HepG2 (cell line): ENCODE data around the gene SMIM9. TPM values are rescaled to one million over a fixed set of nuclear protein-coding genes. Genes with fewer than 3 reads are reported as not detected.
A peak's percentile ranks its signal among the peaks of the same experiment; 100 is the strongest.

Experiments used
- ETV5 ChIP-seq: IDR thresholded peaks from 2 replicates; pipeline ENCODE4 v1.6.1; 2018; ENCODE audit warnings: missing biosample characterization, missing genetic modification reagents, inconsistent platforms, borderline replicate concordance
- PITX1 ChIP-seq: sonication (generic); formaldehyde crosslinking; IDR thresholded peaks from 2 replicates; pipeline ENCODE4 v1.5.1; 2020; ENCODE audit warnings: mild to moderate bottlenecking, missing genetic modification reagents
- REPIN1 ChIP-seq: sonication (generic); formaldehyde crosslinking; IDR thresholded peaks from 2 replicates; pipeline ENCODE4 v1.8.0; 2022; ENCODE audit warnings: missing genetic modification reagents, low read depth, mild to moderate bottlenecking, borderline replicate concordance
- SMARCE1 ChIP-seq: fragments of 450-650 bp; IDR thresholded peaks from 2 replicates; pipeline ENCODE4 v1.6.1; 2017; ENCODE audit warnings: borderline replicate concordance
- SYNCRIP ChIP-seq: fragments of 200-400 bp; formaldehyde crosslinking; IDR thresholded peaks from 2 replicates; pipeline ENCODE4 v1.6.1; 2018; ENCODE audit warnings: mild to moderate bottlenecking, low read depth, low read length; ENCODE audit not compliant: insufficient read depth
- ZBTB38 ChIP-seq: sonication (generic); formaldehyde crosslinking; IDR thresholded peaks from 2 replicates; pipeline ENCODE4 v1.5.1; 2020; ENCODE audit warnings: mild to moderate bottlenecking, missing genetic modification reagents
- ZNF232 ChIP-seq: sonication (generic); formaldehyde crosslinking; IDR thresholded peaks from 2 replicates; pipeline ENCODE4 v1.4.0; 2020; ENCODE audit warnings: missing genetic modification reagents, borderline replicate concordance
- ZNF709 ChIP-seq: sonication (generic); formaldehyde crosslinking; IDR thresholded peaks from 2 replicates; pipeline ENCODE4 v1.5.0; 2020; ENCODE audit warnings: mild to moderate bottlenecking, missing genetic modification reagents
- polyA plus RNA-seq, 8 experiments: library from polyadenylated mRNA; depleted of rRNA in 3 of 8; stranded (reverse) in 7 of 8; unstranded in 1 of 8; fragments of >200 nt; fragmentation: Illumina TruSeq in 4 of 8; extraction: Trizol in 4 of 8; gene quantifications; 2 replicates each; pipeline versions ENCODE4 v1.2.1 to v1.2.3, GENCODE V29; 2011 to 2016; ENCODE audit warnings: low read depth in 4 of 8, missing spikeins in 1 of 8, mixed read lengths in 1 of 8; ENCODE audit not compliant: insufficient read depth in 1 of 8
- total RNA-seq, 5 experiments: library from RNA; depleted of rRNA; stranded (reverse); fragments of >200 nt; fragmentation: Illumina TruSeq; extraction: Trizol; gene quantifications; 2 replicates each; pipeline ENCODE4 v1.2.3, GENCODE V29; 2016; ENCODE audit warnings: low read depth in 1 of 5
- TF ChIP-seq, protein P1 (sequence below): fragments of 450-650 bp; IDR thresholded peaks from 2 replicates; pipeline ENCODE4 v1.6.1; 2016
- TF ChIP-seq, protein P2 (sequence below): sonication (generic); formaldehyde crosslinking; IDR thresholded peaks from 2 replicates; pipeline ENCODE4 v1.4.0; 2020; ENCODE audit warnings: missing genetic modification reagents
- TF ChIP-seq, protein P3 (sequence below): sonication (generic); formaldehyde crosslinking; IDR thresholded peaks from 2 replicates; pipeline ENCODE4; 2020; ENCODE audit warnings: missing genetic modification reagents, mild to moderate bottlenecking, borderline replicate concordance
- TF ChIP-seq, protein P4 (sequence below): sonication (generic); formaldehyde crosslinking; conservative IDR thresholded peaks from 2 replicates; pipeline ENCODE4 v1.4.0; 2020; ENCODE audit warnings: mild to moderate bottlenecking, missing genetic modification reagents, moderate library complexity
- TF ChIP-seq, protein P5 (sequence below): sonication (generic); formaldehyde crosslinking; IDR thresholded peaks from 2 replicates; pipeline ENCODE4 v1.5.0; 2020; ENCODE audit warnings: mild to moderate bottlenecking, missing genetic modification reagents, borderline replicate concordance

Gene SMIM9
- total and polyA plus RNA-seq, 2 of the 13 experiments (the other 11 are each of a cell fraction or from before 2014, with no cell fraction given): not detected

DNA sequence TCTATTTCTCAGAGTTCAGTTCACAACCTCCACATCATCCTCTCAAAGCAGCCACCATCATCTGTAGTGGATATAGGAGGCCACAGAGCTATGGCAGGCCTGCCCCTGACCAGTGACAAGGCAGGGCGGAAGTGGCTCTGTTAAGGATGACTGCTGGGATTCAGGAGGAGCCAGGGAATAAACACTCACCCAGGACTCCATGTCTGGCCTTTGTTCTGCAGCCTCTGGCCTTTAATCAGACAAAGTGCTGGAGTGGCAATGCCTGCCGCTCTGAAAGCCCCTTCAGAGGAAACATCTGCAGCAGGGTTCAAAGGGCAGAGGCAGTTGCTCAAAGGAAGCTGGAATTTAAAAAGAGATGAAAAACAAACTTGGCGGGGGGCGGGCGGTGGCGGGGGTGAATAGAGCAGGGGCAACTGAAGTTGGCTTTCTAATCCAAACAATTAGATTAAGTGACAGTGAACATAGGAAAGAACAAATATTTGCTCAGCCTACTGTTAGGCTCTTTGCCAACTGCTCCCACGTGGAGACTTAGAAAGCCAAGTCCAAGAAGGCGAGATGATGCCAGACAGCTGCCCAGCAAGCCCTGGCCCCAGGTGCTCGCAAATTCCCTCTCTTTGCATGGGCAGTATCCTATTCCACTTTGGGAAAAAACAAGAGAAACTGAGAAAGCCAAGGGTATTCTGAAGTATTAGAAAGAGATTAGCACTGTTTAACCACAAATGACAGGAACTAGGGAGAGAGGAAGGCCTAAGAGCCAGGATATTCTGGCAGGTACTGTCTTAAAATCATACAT, 34.7 kb downstream of the SMIM9 start (continued):
- TF ChIP-seq, protein P1, sequence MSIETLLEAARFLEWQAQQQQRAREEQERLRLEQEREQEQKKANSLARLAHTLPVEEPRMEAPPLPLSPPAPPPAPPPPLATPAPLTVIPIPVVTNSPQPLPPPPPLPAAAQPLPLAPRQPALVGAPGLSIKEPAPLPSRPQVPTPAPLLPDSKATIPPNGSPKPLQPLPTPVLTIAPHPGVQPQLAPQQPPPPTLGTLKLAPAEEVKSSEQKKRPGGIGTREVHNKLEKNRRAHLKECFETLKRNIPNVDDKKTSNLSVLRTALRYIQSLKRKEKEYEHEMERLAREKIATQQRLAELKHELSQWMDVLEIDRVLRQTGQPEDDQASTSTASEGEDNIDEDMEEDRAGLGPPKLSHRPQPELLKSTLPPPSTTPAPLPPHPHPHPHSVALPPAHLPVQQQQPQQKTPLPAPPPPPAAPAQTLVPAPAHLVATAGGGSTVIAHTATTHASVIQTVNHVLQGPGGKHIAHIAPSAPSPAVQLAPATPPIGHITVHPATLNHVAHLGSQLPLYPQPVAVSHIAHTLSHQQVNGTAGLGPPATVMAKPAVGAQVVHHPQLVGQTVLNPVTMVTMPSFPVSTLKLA: no peak; the same call in 1 of the 2 replicates
- peak; percentile 52; the same call in 1 of the 2 replicates for TF ChIP-seq ETV5 (CRISPR knock-in tag)
- TF ChIP-seq, protein P2, sequence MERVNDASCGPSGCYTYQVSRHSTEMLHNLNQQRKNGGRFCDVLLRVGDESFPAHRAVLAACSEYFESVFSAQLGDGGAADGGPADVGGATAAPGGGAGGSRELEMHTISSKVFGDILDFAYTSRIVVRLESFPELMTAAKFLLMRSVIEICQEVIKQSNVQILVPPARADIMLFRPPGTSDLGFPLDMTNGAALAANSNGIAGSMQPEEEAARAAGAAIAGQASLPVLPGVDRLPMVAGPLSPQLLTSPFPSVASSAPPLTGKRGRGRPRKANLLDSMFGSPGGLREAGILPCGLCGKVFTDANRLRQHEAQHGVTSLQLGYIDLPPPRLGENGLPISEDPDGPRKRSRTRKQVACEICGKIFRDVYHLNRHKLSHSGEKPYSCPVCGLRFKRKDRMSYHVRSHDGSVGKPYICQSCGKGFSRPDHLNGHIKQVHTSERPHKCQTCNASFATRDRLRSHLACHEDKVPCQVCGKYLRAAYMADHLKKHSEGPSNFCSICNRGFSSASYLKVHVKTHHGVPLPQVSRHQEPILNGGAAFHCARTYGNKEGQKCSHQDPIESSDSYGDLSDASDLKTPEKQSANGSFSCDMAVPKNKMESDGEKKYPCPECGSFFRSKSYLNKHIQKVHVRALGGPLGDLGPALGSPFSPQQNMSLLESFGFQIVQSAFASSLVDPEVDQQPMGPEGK (CRISPR knock-in tag): peak; percentile 86
- TF ChIP-seq, protein P3, sequence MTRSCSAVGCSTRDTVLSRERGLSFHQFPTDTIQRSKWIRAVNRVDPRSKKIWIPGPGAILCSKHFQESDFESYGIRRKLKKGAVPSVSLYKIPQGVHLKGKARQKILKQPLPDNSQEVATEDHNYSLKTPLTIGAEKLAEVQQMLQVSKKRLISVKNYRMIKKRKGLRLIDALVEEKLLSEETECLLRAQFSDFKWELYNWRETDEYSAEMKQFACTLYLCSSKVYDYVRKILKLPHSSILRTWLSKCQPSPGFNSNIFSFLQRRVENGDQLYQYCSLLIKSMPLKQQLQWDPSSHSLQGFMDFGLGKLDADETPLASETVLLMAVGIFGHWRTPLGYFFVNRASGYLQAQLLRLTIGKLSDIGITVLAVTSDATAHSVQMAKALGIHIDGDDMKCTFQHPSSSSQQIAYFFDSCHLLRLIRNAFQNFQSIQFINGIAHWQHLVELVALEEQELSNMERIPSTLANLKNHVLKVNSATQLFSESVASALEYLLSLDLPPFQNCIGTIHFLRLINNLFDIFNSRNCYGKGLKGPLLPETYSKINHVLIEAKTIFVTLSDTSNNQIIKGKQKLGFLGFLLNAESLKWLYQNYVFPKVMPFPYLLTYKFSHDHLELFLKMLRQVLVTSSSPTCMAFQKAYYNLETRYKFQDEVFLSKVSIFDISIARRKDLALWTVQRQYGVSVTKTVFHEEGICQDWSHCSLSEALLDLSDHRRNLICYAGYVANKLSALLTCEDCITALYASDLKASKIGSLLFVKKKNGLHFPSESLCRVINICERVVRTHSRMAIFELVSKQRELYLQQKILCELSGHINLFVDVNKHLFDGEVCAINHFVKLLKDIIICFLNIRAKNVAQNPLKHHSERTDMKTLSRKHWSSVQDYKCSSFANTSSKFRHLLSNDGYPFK (CRISPR knock-in tag): no peak
- TF ChIP-seq ZNF709 (CRISPR knock-in tag): no peak
- no peak for TF ChIP-seq SMARCE1
- TF ChIP-seq SYNCRIP: no peak
- TF ChIP-seq, protein P4, sequence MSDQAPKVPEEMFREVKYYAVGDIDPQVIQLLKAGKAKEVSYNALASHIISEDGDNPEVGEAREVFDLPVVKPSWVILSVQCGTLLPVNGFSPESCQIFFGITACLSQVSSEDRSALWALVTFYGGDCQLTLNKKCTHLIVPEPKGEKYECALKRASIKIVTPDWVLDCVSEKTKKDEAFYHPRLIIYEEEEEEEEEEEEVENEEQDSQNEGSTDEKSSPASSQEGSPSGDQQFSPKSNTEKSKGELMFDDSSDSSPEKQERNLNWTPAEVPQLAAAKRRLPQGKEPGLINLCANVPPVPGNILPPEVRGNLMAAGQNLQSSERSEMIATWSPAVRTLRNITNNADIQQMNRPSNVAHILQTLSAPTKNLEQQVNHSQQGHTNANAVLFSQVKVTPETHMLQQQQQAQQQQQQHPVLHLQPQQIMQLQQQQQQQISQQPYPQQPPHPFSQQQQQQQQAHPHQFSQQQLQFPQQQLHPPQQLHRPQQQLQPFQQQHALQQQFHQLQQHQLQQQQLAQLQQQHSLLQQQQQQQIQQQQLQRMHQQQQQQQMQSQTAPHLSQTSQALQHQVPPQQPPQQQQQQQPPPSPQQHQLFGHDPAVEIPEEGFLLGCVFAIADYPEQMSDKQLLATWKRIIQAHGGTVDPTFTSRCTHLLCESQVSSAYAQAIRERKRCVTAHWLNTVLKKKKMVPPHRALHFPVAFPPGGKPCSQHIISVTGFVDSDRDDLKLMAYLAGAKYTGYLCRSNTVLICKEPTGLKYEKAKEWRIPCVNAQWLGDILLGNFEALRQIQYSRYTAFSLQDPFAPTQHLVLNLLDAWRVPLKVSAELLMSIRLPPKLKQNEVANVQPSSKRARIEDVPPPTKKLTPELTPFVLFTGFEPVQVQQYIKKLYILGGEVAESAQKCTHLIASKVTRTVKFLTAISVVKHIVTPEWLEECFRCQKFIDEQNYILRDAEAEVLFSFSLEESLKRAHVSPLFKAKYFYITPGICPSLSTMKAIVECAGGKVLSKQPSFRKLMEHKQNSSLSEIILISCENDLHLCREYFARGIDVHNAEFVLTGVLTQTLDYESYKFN (CRISPR knock-in tag): peak; percentile 88
- no peak for TF ChIP-seq ZBTB38 (CRISPR knock-in tag)
- TF ChIP-seq PITX1 (CRISPR knock-in tag): peak; percentile 86
- no peak for TF ChIP-seq ZNF232 (CRISPR knock-in tag)
- no peak for TF ChIP-seq REPIN1
- TF ChIP-seq, protein P5, sequence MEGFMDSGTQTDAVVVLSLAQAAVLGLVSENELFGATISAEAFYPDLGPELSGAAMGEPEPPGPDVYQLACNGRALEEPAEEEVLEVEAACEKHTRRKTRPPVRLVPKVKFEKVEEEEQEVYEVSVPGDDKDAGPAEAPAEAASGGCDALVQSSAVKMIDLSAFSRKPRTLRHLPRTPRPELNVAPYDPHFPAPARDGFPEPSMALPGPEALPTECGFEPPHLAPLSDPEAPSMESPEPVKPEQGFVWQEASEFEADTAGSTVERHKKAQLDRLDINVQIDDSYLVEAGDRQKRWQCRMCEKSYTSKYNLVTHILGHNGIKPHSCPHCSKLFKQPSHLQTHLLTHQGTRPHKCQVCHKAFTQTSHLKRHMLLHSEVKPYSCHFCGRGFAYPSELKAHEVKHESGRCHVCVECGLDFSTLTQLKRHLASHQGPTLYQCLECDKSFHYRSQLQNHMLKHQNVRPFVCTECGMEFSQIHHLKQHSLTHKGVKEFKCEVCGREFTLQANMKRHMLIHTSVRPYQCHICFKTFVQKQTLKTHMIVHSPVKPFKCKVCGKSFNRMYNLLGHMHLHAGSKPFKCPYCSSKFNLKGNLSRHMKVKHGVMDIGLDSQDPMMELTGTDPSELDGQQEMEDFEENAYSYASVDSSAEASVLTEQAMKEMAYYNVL (CRISPR knock-in tag): no peak
